HG02642 (cell line): ENCODE results near the gene SIGLEC14.
"Not testable (repeated sequence)": the region's sequence is repeated elsewhere in the genome, so short reads cannot be mapped to it uniquely, and the experiment has no call there.

Experiments
- ATAC-seq: cut with Tn5 transposase; IDR thresholded peaks from one replicate; pipeline ENCODE4 v1.9.1; 2021; ENCODE audit warnings: mild to moderate bottlenecking; ENCODE audit not compliant: unreplicated experiment, poor library complexity

The SIGLEC14 gene

GRCh38 chr19:51646730-51647129 lies at the start of gene SIGLEC14:
TSS of gene SIGLEC14 (minus strand) at chr19:51646825. CDS start at chr19:51646759, 66 bp downstream.
- ATAC-seq: not testable (repeated sequence)

DNA sequence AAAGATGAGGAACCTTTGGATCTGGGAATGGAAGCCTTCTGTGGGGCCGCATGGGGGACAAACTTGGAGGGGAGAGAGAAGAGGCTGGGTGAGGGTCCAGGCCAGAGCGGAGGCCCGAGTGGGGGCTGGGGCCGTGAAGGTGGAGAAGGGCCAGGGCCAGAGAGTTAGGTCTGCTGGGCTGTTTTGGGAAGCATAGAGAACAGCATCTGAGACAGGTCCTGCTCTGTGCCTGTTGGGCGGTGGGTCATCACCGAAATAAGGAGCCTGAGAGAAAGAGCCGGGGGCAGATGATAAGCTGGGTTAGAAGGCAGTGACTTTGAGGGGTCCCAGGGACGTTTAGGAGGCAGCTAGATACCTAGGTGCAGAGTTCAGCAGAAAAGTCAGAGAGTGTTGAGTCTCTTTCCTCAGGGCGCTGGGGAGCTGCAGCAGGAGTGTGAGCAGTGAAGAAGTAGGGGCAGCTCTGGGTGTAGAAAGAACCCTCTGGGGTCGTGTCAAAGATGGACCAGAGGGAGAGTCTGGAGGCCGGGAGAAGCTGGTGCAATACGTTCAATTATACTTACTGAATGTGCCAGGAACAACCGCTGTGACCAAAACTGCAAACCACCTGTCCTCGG lies 49.2 kb upstream of the SIGLEC14 start:
- no peak for ATAC-seq

DNA sequence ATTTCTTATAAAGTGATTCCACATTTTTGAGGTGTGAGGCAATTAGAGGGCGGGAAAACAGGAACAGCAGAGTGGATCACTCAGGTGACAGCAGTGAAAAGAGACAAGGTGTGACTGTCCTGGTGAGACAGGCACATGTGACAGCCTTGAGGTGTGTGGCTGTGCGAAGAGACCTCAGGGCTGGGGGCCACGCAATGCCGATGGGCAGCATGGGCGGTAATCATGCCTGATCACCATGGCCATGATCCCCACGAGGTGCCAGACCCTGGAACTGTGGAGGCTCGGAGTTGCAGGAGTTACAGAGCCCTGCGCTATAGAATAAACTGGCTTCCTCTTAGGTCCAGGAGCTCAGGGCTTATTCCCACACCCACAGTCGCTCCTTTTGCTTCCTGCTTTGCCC lies 48.5 kb upstream of the SIGLEC14 start:
- ATAC-seq: no peak

DNA sequence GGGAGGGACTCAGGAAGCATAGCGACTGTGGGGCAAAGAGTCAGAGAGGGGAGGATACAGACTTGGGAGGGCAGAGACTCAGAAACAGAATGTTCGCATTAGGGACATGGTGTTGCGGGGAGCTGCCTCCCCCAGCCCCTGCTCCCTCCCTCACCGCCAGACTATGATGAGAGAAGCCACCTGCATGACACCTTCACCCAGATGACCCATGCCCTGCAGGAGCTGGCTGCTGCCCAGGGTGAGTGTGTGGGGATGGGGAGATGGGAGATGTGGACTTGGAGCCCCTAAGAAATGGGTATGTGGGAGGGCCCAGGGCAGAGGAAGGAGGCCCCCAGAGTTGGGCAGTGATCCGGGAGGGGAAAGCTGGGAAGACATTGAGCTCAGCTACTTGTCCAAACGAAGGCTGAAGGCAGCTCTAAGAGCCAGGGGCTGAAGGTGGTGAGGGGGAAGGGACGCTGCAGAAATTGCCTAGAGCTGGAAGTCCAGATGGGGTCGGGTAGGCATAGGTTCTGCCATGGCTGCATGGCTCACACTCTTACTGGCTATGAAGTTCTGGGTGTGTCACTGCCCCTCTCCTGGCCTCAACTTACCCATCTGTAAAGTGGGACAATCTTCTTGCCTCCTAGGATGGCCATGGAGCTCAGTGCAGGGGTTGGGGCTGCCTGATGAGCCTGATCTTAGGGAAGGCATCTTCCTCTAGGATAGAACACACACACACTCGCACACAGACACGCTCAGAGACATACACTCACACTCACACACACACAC lies 47.9 kb upstream of the SIGLEC14 start:
- no peak for ATAC-seq

DNA sequence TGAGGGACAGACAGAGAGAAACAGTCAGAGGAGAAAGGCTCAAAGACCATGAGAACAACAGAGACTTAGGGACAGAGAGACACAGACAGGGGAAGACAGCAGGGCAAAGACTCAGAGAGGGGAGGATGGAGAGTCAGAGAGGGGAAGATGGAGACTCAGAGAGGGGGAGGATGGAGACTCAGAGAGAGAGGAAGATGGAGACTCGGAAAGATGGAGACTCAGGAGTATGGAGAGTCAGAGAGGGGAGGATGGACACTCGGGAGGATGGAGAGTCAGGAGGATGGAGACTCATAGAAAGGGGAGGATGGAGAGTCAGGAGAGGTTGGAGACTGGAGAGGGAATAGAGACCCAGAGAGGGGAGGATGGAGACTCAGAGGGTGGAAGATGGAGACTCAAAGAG lies 47.2 kb upstream of the SIGLEC14 start:
- no peak for ATAC-seq

- no peak for ATAC-seq
Observed at GRCh38 chr19:51693260-51693659, 46.6 kb upstream of the SIGLEC14 start, which contains the start of gene SPACA6. TSS of gene SPACA6 (plus strand) at chr19:51693330. CDS start at chr19:51693527, 197 bp downstream.

- ATAC-seq: no peak
Observed at GRCh38 chr19:51692468-51692867, 45.8 kb upstream of the SIGLEC14 start.

GRCh38 chr19:51691584-51692428 lies 45.2 kb upstream of the SIGLEC14 start:
- no peak for ATAC-seq

DNA sequence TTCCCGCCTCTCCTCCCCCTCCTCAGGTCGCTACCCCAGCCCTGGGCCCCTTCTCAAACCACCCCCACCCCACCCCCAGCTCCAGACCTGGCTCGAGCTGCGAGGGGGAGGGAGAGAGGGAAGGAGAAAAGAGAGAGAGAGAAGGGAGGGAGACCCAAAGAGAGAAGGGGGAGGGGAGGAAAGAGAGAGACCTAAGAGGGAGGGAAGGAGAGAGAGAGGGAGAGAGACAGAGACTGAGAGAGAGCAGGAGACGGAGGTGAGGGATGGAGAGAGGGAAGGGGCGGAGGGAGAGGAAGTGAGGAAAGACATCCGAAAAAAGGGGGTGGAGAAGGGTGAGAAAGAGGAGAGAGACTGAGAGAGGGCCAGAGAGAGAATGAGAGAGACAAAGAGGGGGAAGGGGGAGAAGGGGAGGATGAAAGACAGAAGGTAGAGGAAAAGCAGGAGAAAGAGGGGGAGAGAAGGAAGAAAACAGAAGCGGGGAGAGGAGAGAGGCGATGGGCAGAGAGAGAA lies 44.5 kb upstream of the SIGLEC14 start:
- no peak for ATAC-seq

DNA sequence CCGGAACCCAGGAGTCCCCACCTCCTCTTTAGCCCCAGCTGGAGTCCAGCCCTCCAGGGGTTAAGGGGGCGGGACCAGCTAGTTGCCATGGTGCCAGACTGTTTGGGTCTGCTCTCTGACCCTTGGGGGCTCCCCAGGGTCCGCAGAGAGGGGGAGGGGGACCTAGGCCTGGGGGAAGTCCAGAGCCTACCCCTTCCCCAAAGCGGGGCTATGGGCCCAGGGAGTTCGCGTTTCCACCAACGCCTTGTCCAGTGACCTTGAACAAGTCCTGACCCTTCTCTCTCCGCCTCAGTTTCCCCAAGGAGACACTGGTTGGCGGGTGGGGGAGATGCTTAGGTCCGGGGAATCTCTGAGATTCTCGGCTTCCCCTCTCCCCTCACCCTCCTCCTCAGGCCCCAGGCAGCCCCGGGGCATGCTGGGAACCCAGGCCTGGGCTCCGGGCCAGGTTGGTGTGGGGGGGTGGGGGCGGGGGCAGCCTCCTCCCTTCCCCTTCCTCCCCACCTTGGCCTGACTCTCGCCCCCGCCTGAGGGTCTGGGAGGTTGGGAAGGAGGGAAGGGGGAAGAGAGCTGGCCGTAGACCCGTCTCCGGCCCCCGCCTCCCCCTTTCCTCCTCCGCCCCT lies 43.9 kb upstream of the SIGLEC14 start:
- ATAC-seq: no peak

GRCh38 chr19:51689751-51690453 lies 43.3 kb upstream of the SIGLEC14 start:
- ATAC-seq: no peak

GRCh38 chr19:51688671-51689571 lies 42.3 kb upstream of the SIGLEC14 start:
- no peak for ATAC-seq

- ATAC-seq: no peak
Observed at GRCh38 chr19:51687791-51688670, 41.4 kb upstream of the SIGLEC14 start.

- ATAC-seq: no peak
Observed at GRCh38 chr19:51686171-51686570, 39.5 kb upstream of the SIGLEC14 start.

GRCh38 chr19:51681286-51681941 lies 34.8 kb upstream of the SIGLEC14 start:
- ATAC-seq: no peak

GRCh38 chr19:51680474-51680873 lies 33.8 kb upstream of the SIGLEC14 start:
- ATAC-seq: no peak

DNA sequence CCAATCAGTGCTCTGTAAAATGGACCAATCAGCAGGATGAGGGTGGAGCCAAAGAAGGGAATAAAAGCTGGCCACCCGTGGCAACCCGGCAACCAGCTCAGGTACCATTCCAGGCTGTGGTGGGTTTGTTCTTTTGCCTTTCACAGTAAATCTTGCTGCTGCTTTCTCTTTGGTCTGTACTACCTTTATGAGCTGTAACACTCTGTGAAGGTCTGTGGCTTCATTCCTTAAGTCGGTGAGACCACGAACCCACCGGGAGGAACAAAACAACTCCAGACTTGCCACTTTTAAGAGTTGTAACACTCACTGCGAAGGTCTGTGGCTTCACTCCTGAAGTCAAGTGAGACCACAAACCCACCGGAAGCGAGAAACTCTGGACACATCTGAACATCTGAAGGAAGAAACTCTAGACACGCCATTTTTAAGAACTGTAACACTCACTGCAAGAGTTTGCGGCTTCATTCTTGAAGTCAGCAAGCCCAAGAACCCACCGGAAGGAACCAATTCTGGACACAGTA lies 30.0 kb upstream of the SIGLEC14 start:
- ATAC-seq: no peak
